ENCODE results near the gene CA14.

CA14 gene

DNA sequence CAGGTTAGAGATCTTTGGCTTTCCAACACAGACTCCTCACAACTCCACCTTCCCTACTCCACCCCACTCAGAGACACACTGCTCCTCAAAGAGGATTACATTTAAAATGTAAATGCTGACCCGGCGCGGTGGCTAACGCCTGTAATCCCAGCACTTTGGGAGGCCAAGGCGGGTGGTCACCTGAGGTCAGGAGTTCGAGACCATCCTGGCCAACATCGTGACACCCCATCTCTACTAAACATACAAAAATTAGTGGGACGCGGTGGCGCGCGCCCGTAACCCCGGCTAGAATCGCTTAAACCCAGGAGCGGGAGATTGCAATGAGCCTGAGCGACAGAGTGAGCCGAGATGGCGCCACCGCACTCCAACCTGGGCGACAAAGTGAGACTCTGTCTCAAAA lies 19.8 kb upstream of the CA14 start:
- H3F3A ChIP-seq (ENCODE audit: insufficient read depth, low read length) = peaks cover 27% of the 10 kb centered on the region
- H3K27me3 ChIP-seq (replicated peaks; ENCODE audit: insufficient read depth, low read length) = no peaks in the 10 kb centered on the region
- no peaks in the 10 kb centered on the region for H3K36me3 ChIP-seq (replicated peaks; ENCODE audit: insufficient read depth, low read length)
- H3K4me3 ChIP-seq (ENCODE audit: low read length) = no peak overlapping the region
- no peak overlapping the region for H2AFZ ChIP-seq (ENCODE audit: low read length)
- no peak overlapping the region for H3K27ac ChIP-seq (ENCODE audit: low read length)
- no peaks in the 10 kb centered on the region for H3K9me3 ChIP-seq (replicated peaks; ENCODE audit: insufficient read depth, low read length)
- no peak for DNase-seq
- peaks cover 32% of the 10 kb centered on the region for H3K79me2 ChIP-seq (ENCODE audit: low read length)
- no peak overlapping the region for H3K9ac ChIP-seq (ENCODE audit: low read length)
- TF ChIP-seq, protein P1, sequence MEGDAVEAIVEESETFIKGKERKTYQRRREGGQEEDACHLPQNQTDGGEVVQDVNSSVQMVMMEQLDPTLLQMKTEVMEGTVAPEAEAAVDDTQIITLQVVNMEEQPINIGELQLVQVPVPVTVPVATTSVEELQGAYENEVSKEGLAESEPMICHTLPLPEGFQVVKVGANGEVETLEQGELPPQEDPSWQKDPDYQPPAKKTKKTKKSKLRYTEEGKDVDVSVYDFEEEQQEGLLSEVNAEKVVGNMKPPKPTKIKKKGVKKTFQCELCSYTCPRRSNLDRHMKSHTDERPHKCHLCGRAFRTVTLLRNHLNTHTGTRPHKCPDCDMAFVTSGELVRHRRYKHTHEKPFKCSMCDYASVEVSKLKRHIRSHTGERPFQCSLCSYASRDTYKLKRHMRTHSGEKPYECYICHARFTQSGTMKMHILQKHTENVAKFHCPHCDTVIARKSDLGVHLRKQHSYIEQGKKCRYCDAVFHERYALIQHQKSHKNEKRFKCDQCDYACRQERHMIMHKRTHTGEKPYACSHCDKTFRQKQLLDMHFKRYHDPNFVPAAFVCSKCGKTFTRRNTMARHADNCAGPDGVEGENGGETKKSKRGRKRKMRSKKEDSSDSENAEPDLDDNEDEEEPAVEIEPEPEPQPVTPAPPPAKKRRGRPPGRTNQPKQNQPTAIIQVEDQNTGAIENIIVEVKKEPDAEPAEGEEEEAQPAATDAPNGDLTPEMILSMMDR (IDR thresholded peaks at IDR 0.05; ENCODE audit: low read length) = no peak
- TF ChIP-seq EZH2 (optimal IDR thresholded peaks at IDR 0.05; ENCODE audit: low read depth, low read length) = no peak
- no peak for TF ChIP-seq EZH2phosphoT487 (IDR thresholded peaks at IDR 0.05; ENCODE audit: low read length)
- peaks cover 13% of the 10 kb centered on the region for H3K4me1 ChIP-seq (ENCODE audit: low read length)
- no peaks in the 10 kb centered on the region for H3K9me2 ChIP-seq (replicated peaks; ENCODE audit: insufficient read depth, low read length)
- H4K20me1 ChIP-seq (ENCODE audit: insufficient read depth, low read length) = 0 out of 2 replicates have a peak, but pooled peaks cover 5% of the 10 kb centered on the region
- H3K4me2 ChIP-seq (ENCODE audit: low read depth, low read length) = no peak overlapping the region

DNA sequence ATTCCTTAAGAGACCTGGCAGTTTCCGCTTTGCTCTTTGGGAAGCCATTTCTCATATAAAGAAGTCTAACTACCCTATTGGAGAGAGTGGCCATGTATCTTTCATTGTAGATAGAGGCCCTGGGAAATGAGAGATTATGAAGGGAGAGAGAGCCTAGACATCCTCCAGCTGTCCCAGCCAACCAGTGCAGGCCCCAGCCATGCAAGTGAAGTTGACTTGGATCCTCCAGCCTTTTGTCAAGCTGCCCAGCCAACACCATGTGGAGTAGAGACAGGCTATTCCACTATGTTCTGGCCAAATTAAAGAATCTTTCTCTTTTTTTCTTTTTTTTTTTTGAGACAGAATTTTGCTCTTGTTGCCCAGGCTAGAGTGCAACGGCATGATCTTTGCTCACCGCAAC lies 14.6 kb upstream of the CA14 start:
- no peaks in the 10 kb centered on the region for H3K4me1 ChIP-seq (ENCODE audit: low read length)
- no peak for DNase-seq
- H3K4me3 ChIP-seq (ENCODE audit: low read length) = no peak overlapping the region
- H3K9ac ChIP-seq (ENCODE audit: low read length) = no peak overlapping the region
- H3K27me3 ChIP-seq (replicated peaks; ENCODE audit: insufficient read depth, low read length) = no peaks in the 10 kb centered on the region
- no peaks in the 10 kb centered on the region for H3K36me3 ChIP-seq (replicated peaks; ENCODE audit: insufficient read depth, low read length)
- no peaks in the 10 kb centered on the region for H3F3A ChIP-seq (ENCODE audit: insufficient read depth, low read length)
- no peaks in the 10 kb centered on the region for H3K9me3 ChIP-seq (replicated peaks; ENCODE audit: insufficient read depth, low read length)
- no peaks in the 10 kb centered on the region for H4K20me1 ChIP-seq (ENCODE audit: insufficient read depth, low read length)
- H3K27ac ChIP-seq (ENCODE audit: low read length) = no peak overlapping the region
- H3K79me2 ChIP-seq (ENCODE audit: low read length) = no peaks in the 10 kb centered on the region
- TF ChIP-seq, protein P1 (IDR thresholded peaks at IDR 0.05; ENCODE audit: low read length) = no peak
- TF ChIP-seq EZH2 (optimal IDR thresholded peaks at IDR 0.05; ENCODE audit: low read depth, low read length) (no peak), EZH2phosphoT487 (IDR thresholded peaks at IDR 0.05; ENCODE audit: low read length) (no peak)
- no peak overlapping the region for H3K4me2 ChIP-seq (ENCODE audit: low read depth, low read length)
- no peaks in the 10 kb centered on the region for H3K9me2 ChIP-seq (replicated peaks; ENCODE audit: insufficient read depth, low read length)
- no peak overlapping the region for H2AFZ ChIP-seq (ENCODE audit: low read length)

DNA sequence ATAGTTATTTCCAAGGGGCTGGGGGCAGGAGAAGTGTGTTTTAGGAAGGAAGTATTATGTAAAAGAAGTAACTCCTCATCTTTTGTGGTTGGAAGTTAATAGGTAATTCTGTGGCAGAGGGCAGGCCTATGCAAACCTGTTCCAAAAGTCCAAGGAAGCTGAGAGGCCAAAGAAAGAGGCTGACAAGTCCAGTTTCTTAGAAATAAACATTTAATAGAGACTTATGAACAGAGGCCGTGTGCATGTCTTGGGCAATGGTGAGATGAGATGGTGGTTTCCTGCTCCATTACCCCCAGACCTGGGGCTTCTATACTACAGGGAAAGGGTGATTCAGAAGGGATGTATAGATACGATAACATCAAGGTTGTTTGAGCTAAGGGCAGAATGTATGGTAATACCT lies 7.6 kb upstream of the CA14 start:
- H3K9ac ChIP-seq (ENCODE audit: low read length) = no peak overlapping the region
- no peak overlapping the region for H3K4me2 ChIP-seq (ENCODE audit: low read depth, low read length)
- no peak overlapping the region for H3K27ac ChIP-seq (ENCODE audit: low read length)
- H3F3A ChIP-seq (ENCODE audit: insufficient read depth, low read length) = no peaks in the 10 kb centered on the region
- DNase-seq = no peak
- no peaks in the 10 kb centered on the region for H3K27me3 ChIP-seq (replicated peaks; ENCODE audit: insufficient read depth, low read length)
- TF ChIP-seq EZH2phosphoT487 (IDR thresholded peaks at IDR 0.05; ENCODE audit: low read length) = no peak
- no peak for TF ChIP-seq EZH2 (optimal IDR thresholded peaks at IDR 0.05; ENCODE audit: low read depth, low read length)
- TF ChIP-seq, protein P1 (IDR thresholded peaks at IDR 0.05; ENCODE audit: low read length) = no peak
- H3K9me3 ChIP-seq (replicated peaks; ENCODE audit: insufficient read depth, low read length) = no peaks in the 10 kb centered on the region
- no peaks in the 10 kb centered on the region for H3K4me1 ChIP-seq (ENCODE audit: low read length)
- H2AFZ ChIP-seq (ENCODE audit: low read length) = no peak overlapping the region
- H3K4me3 ChIP-seq (ENCODE audit: low read length) = no peak overlapping the region
- H3K36me3 ChIP-seq (replicated peaks; ENCODE audit: insufficient read depth, low read length) = no peaks in the 10 kb centered on the region
- H3K79me2 ChIP-seq (ENCODE audit: low read length) = no peaks in the 10 kb centered on the region
- H4K20me1 ChIP-seq (ENCODE audit: insufficient read depth, low read length) = no peaks in the 10 kb centered on the region
- no peaks in the 10 kb centered on the region for H3K9me2 ChIP-seq (replicated peaks; ENCODE audit: insufficient read depth, low read length)
